GM12872 (cell line): ENCODE data around the gene ZNF701.

ENCODE experiments used
- CTCF ChIP-seq: IDR thresholded peaks from 3 replicates; pipeline ENCODE4 v1.5.1; 2011; ENCODE audit warnings: low read depth, mild to moderate bottlenecking, low read length, moderate library complexity; ENCODE audit not compliant: insufficient read depth

The ZNF701 gene

GRCh38 chr19:52600639-52601024 is 30.5 kb downstream of the ZNF701 start:
- TF ChIP-seq CTCF: no peak

- TF ChIP-seq CTCF: peak; percentile 36; the same call in 2 of the 3 replicates
These were observed 31.2 kb downstream of the ZNF701 start for GRCh38 chr19:52601025-52601973.

GRCh38 chr19:52602941-52603340 is 32.9 kb downstream of the ZNF701 start:
- TF ChIP-seq CTCF: no peak

DNA sequence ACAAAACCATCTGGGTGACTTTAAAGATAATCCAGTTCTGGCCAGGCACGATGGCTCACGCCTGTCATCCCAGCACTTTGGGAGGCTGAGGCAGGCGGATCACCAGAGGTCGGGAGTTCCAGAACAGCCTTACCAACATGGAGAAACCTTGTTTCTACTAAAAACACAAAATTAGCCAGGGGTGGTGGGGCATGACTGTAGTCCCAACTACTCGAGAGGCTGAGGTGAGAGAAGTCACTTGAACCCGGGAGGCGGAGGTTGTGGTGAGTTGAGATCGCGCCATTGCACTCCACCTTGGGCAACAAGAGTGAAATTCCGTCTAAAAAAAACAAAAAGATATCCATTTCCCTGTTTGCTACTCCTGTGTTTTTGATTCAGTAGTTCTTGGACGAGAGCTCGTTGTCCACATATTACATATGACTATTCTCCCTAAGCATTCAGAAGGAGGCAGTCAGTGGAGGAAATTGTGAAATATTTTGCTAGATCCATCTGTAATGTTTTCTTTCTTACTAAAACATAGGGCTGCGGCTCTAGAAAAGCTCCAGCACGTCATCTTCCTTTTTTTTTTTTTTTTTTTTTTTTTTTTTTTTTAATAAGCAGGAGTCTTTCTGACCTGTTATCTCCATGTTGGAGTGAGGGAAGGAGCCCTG is 33.6 kb downstream of the ZNF701 start:
- TF ChIP-seq CTCF: no peak

- TF ChIP-seq CTCF: no peak
These were observed 43.3 kb downstream of the ZNF701 start for GRCh38 chr19:52613299-52613906.

DNA sequence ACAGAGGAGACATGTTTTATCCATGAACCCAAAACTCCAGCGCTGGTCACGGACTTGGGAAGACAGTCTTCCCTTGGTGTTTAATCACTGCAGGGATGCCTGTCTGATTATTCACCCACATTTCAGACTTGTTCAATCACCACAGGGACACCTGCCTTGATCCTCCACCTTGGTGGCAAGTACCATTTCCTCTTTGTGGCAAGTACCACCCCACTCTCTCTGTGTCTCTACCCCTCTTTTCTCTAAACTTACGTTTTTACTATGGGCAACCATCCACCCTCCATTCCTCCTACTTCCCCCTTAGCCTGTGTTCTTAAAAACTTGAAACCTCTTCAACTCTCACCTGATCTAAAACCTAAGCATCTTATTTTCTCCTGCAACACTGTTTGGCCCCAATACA is 51.3 kb downstream of the ZNF701 start:
- TF ChIP-seq CTCF: no peak

- TF ChIP-seq CTCF: no peak
These were observed 52.2 kb downstream of the ZNF701 start for GRCh38 chr19:52622261-52622660.
